CD14-positive monocyte (primary cell): ENCODE measurements around the gene INSIG2. TPM values are rescaled to one million over a fixed set of nuclear protein-coding genes. Genes with fewer than 3 reads are reported as not detected.

Source experiments
- DNase-seq, 3 donors: peaks; one replicate each; pipeline ENCODE4 v3.0.0-alpha.2; 2011 to 2022
- H2AFZ ChIP-seq: 2 replicates; pipeline ENCODE4 v1.6.0; 2012; ENCODE audit warnings: mild to moderate bottlenecking, low read depth, low read length, inconsistent platforms; ENCODE audit not compliant: insufficient read depth, poor library complexity, severe bottlenecking
- H3K27ac ChIP-seq, 2 donors: 1 replicate in 1 of 2; 2 replicates in 1 of 2; pipeline ENCODE4 v1.5.1; 2012 to 2013; ENCODE audit warnings: low read length in 2 of 2, control low read depth in 1 of 2, inconsistent platforms in 1 of 2, low read depth in 1 of 2, mild to moderate bottlenecking in 1 of 2
- H3K27me3 ChIP-seq, 2 donors: one replicate each; pipeline versions ENCODE4 v1.6.0 to v1.6.1; 2011 to 2013; ENCODE audit warnings: low read length in 2 of 2; ENCODE audit not compliant: control insufficient read depth in 2 of 2, insufficient read depth in 2 of 2
- H3K36me3 ChIP-seq, 2 donors: replicated peaks in 1 of 2; 1 replicate in 1 of 2; 2 replicates in 1 of 2; pipeline versions ENCODE4 v1.5.1 to v1.6.1; 2012 to 2013; ENCODE audit warnings: low read length in 2 of 2, control low read depth in 1 of 2, inconsistent platforms in 1 of 2, mild to moderate bottlenecking in 1 of 2; ENCODE audit not compliant: insufficient read depth in 2 of 2, control insufficient read depth in 1 of 2
- H3K4me1 ChIP-seq, 2 donors: 1 replicate in 1 of 2; 2 replicates in 1 of 2; pipeline versions ENCODE4 v1.5.1 to v1.6.1; 2012 to 2013; ENCODE audit warnings: low read length in 2 of 2, control low read depth in 1 of 2, inconsistent platforms in 1 of 2, mild to moderate bottlenecking in 1 of 2, moderate library complexity in 1 of 2; ENCODE audit not compliant: insufficient read depth in 2 of 2, control insufficient read depth in 1 of 2
- H3K4me2 ChIP-seq: replicated peaks from 2 replicates; pipeline ENCODE3; 2012; ENCODE audit warnings: low read length, moderate library complexity, mild to moderate bottlenecking; ENCODE audit not compliant: poor library complexity, severe bottlenecking; ENCODE audit errors: extremely low read depth
- H3K4me3 ChIP-seq, 3 experiments: fragments of 200-600 bp in 1 of 3; sonication (generic) in 1 of 3; replicated peaks in 1 of 3; 1 replicate in 2 of 3; 2 replicates in 1 of 3; pipeline ENCODE4 v1.5.1; 2011 to 2013; ENCODE audit warnings: low read length in 3 of 3, mild to moderate bottlenecking in 3 of 3, control low read depth in 2 of 3, low read depth in 2 of 3, inconsistent platforms in 1 of 3, moderate library complexity in 1 of 3
- H3K79me2 ChIP-seq: 2 replicates; pipeline ENCODE4 v1.6.0; 2012; ENCODE audit warnings: mild to moderate bottlenecking, control low read depth, inconsistent platforms, low read length, moderate library complexity; ENCODE audit not compliant: insufficient read depth
- H3K9ac ChIP-seq: 2 replicates; pipeline ENCODE4 v1.6.0; 2017; ENCODE audit warnings: low read length, mild to moderate bottlenecking; ENCODE audit not compliant: insufficient read depth, poor library complexity, severe bottlenecking
- H3K9me3 ChIP-seq, 2 donors: replicated peaks in 1 of 2; 1 replicate in 1 of 2; 2 replicates in 1 of 2; pipeline versions ENCODE4 v1.5.1 to v1.6.1; 2012 to 2013; ENCODE audit warnings: low read length in 2 of 2, control low read depth in 1 of 2; ENCODE audit not compliant: control insufficient read depth in 1 of 2, insufficient read depth in 1 of 2
- H4K20me1 ChIP-seq: 2 replicates; pipeline ENCODE4 v1.6.0; 2012; ENCODE audit warnings: mild to moderate bottlenecking, low read length, control low read depth, moderate library complexity; ENCODE audit not compliant: insufficient read depth
- H3K27ac Mint-ChIP-seq, 7 donors: one replicate each; pipeline ENCODE4 v1.8.0; 2020; ENCODE audit warnings: mild to moderate bottlenecking in 7 of 7, mixed read lengths in 7 of 7, moderate library complexity in 6 of 7, inconsistent platforms in 2 of 7
- H3K27me3 Mint-ChIP-seq, 3 donors: one replicate each; pipeline ENCODE4 v1.8.0; 2021 to 2022; ENCODE audit warnings: low read depth in 3 of 3, mild to moderate bottlenecking in 3 of 3, mixed read lengths in 3 of 3, moderate library complexity in 3 of 3, inconsistent platforms in 1 of 3
- H3K36me3 Mint-ChIP-seq, 2 donors: one replicate each; pipeline ENCODE4 v1.8.0; 2020; ENCODE audit warnings: mixed read lengths in 2 of 2, inconsistent platforms in 1 of 2, mild to moderate bottlenecking in 1 of 2
- H3K4me1 Mint-ChIP-seq: one replicate; pipeline ENCODE4 v1.8.0; 2020; ENCODE audit warnings: mild to moderate bottlenecking, mixed read lengths
- H3K4me3 Mint-ChIP-seq, 2 donors: one replicate each; pipeline ENCODE4 v1.8.0; 2020; ENCODE audit warnings: mild to moderate bottlenecking in 2 of 2, mixed read lengths in 2 of 2, moderate library complexity in 1 of 2
- H3K9me3 Mint-ChIP-seq, 7 donors: one replicate each; pipeline ENCODE4 v1.8.0; 2020 to 2022; ENCODE audit warnings: mixed read lengths in 7 of 7, mild to moderate bottlenecking in 6 of 7, moderate library complexity in 6 of 7, inconsistent platforms in 2 of 7
- WGBS: methylation state at CpG from one replicate; pipeline ENCODE4 v1.1.5; 2013; ENCODE audit warnings: missing lambda C conversion rate; ENCODE audit not compliant: insufficient coverage; 5-methylcytosine and 5-hydroxymethylcytosine counted together
- intact Hi-C, 2 donors: fragments of 100-400 bp; cut with micrococcal nuclease; formaldehyde crosslinking; loops; one replicate each; pipeline versions ENCODE4 v1.15.0 to v1.15.1; 2023
- polyA plus RNA-seq, 3 donors: library from polyadenylated mRNA; depleted of rRNA in 1 of 3; unstranded in 2 of 3; stranded (reverse) in 1 of 3; fragments of 300-500 nt in 2 of 3; fragments of >200 nt in 1 of 3; fragmentation: Illumina TruSeq in 2 of 3; gene quantifications; 1 replicate in 2 of 3; 2 replicates in 1 of 3; pipeline ENCODE4 v1.2.3, GENCODE V29; 2012 to 2021
- TF ChIP-seq, protein P1 (sequence below): fragments of 200-600 bp; IDR thresholded peaks from one replicate; pipeline ENCODE4 v1.8.0; 2022; ENCODE audit warnings: antibody characterized with exemption, mild to moderate bottlenecking

INSIG2 gene
- polyA plus RNA-seq, 3 donors = 13.6 to 17.2 (median 14.8) TPM

DNA sequence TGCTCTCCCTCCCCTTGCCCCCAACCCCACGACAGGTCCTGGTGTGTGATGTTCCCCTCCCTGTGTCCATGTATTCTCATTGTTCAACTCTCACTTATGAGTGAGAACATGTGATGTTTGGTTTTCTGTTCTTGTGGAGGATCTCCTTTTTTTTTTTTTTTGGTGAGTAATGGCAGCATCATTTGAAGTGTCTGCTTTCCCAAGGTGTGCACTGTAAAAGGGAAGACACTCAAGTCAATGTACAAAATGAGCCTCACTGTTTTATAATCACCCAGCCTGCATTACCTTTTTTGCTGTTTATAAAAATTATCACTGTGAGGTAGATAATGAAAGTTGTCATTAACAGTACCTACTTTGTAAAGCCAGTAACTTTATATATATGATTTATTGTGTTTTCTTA is 56.9 kb downstream of the INSIG2 start:
- H3K9me3 Mint-ChIP-seq = peaks cover 0 to 5% (median 0%) of the 10 kb centered on the region in 7 donors
- intact Hi-C loops = no loop called here
- no peaks in the 10 kb centered on the region for H3K4me1 ChIP-seq
- H3K27ac ChIP-seq = no peak overlapping the region
- no peaks in the 10 kb centered on the region for H3K79me2 ChIP-seq
- no peak overlapping the region for H3K9ac ChIP-seq
- DNase-seq = no peak
- H3K36me3 Mint-ChIP-seq = no peaks in the 10 kb centered on the region
- H3K27me3 Mint-ChIP-seq = peaks cover 0 to 2% (median 1%) of the 10 kb centered on the region in 3 donors
- no peak overlapping the region for H3K4me2 ChIP-seq
- H3K9me3 ChIP-seq = no peaks in the 10 kb centered on the region
- peaks cover 2% of the 10 kb centered on the region for H3K4me1 Mint-ChIP-seq
- H3K4me3 Mint-ChIP-seq = no peak overlapping the region
- no peaks in the 10 kb centered on the region for H3K27me3 ChIP-seq
- no peaks in the 10 kb centered on the region for H3K36me3 ChIP-seq
- H4K20me1 ChIP-seq = no peaks in the 10 kb centered on the region
- TF ChIP-seq, protein P1, sequence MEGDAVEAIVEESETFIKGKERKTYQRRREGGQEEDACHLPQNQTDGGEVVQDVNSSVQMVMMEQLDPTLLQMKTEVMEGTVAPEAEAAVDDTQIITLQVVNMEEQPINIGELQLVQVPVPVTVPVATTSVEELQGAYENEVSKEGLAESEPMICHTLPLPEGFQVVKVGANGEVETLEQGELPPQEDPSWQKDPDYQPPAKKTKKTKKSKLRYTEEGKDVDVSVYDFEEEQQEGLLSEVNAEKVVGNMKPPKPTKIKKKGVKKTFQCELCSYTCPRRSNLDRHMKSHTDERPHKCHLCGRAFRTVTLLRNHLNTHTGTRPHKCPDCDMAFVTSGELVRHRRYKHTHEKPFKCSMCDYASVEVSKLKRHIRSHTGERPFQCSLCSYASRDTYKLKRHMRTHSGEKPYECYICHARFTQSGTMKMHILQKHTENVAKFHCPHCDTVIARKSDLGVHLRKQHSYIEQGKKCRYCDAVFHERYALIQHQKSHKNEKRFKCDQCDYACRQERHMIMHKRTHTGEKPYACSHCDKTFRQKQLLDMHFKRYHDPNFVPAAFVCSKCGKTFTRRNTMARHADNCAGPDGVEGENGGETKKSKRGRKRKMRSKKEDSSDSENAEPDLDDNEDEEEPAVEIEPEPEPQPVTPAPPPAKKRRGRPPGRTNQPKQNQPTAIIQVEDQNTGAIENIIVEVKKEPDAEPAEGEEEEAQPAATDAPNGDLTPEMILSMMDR = no peak
- H3K4me3 ChIP-seq = no peak overlapping the region
- no CpG with 5 or more reads among the region's 1 CpG for WGBS
- H2AFZ ChIP-seq = no peak overlapping the region
- no peak overlapping the region for H3K27ac Mint-ChIP-seq

DNA sequence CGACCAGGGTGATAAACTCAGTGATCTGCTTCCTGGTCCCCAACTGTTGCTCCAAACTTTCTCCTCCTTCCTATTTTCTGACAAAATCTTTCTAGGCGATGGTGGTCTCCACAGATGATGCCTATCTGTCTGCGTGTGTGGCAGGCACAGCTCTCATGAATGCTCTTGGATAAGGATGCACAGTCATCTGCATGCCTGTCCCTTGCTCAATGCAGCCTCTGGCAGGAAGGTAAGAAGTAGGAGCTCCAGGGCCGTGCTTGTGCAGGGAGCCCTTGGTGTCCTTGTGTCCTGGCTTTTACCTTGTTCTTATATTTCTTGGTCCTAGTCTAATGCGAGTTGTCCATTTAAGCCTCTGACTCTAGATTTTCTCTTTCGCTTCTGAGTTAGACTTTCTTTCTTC is 57.5 kb downstream of the INSIG2 start:
- peaks cover 0 to 5% (median 0%) of the 10 kb centered on the region in 7 donors for H3K9me3 Mint-ChIP-seq
- Histone ChIP-seq H3K9me3 (no peaks in the 10 kb centered on the region), H3K4me2 (no peak overlapping the region), H3K79me2 (no peaks in the 10 kb centered on the region), H3K27me3 (no peaks in the 10 kb centered on the region), H3K9ac (no peak overlapping the region), H3K27ac (no peak overlapping the region), H2AFZ (no peak overlapping the region), H4K20me1 (no peaks in the 10 kb centered on the region), H3K4me1 (no peaks in the 10 kb centered on the region), H3K36me3 (no peaks in the 10 kb centered on the region), H3K4me3 (no peak overlapping the region)
- peaks cover 2% of the 10 kb centered on the region for H3K4me1 Mint-ChIP-seq
- H3K4me3 Mint-ChIP-seq = no peak overlapping the region
- 89% methylated on average over 5 of the region's 6 CpGs for WGBS
- no peak for DNase-seq
- peaks cover 0 to 2% (median 1%) of the 10 kb centered on the region in 3 donors for H3K27me3 Mint-ChIP-seq
- TF ChIP-seq, protein P1 = no peak
- intact Hi-C loops = no loop called here
- no peaks in the 10 kb centered on the region for H3K36me3 Mint-ChIP-seq
- H3K27ac Mint-ChIP-seq = no peak overlapping the region
